Measurements from ENCODE around the gene ZNF45.
"Not testable (repeated sequence)": the region's sequence is repeated elsewhere in the genome, so short reads cannot be mapped to it uniquely, and the experiment has no call there.

ZNF45 gene

DNA sequence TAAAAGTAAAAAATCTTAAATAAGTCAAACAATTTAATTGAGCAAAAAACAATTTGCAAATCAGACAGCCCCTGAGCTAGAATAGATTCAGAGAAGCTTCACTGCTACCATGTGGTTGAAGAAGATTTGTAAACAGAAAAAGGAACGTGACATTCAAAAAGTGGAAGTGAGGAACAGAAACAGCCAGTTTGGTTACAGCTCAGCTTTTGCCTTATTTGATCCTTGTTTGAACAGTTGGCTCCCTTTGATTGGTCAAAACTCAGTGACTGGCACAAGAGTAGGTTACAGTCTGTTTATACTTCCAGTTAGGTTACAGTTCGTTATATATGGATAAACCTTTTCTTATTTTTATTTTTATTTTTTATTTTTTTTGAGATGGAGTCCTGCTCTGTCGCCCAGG lies 21.7 kb upstream of the ZNF45 start:
- no peak for ATAC-seq
- no peak for TF ChIP-seq BACH2 (CRISPR knock-in tag; IDR thresholded peaks at IDR 0.05; ENCODE audit: borderline replicate concordance)
- no peak for TF ChIP-seq OSR1 (CRISPR knock-in tag; IDR thresholded peaks at IDR 0.05)
- TF ChIP-seq CSDC2 (CRISPR knock-in tag; IDR thresholded peaks at IDR 0.05), result no peak
- TF ChIP-seq GLIS3 (CRISPR knock-in tag; IDR thresholded peaks at IDR 0.05), result no peak
- TF ChIP-seq POU6F1 (CRISPR knock-in tag; IDR thresholded peaks at IDR 0.05; ENCODE audit: borderline replicate concordance, low read depth), result no peak
- TF ChIP-seq TCF4 (CRISPR knock-in tag; IDR thresholded peaks at IDR 0.05; ENCODE audit: borderline replicate concordance), result no peak
- no peak for TF ChIP-seq ARNTL (CRISPR knock-in tag; IDR thresholded peaks at IDR 0.05; ENCODE audit: borderline replicate concordance, low read depth)
- no peak for TF ChIP-seq PPARA (CRISPR knock-in tag; IDR thresholded peaks at IDR 0.05; ENCODE audit: borderline replicate concordance)
- TF ChIP-seq TOX (CRISPR knock-in tag; IDR thresholded peaks at IDR 0.05; ENCODE audit: borderline replicate concordance), result no peak
- no peak for TF ChIP-seq ISL1 (CRISPR knock-in tag; IDR thresholded peaks at IDR 0.05)
- TF ChIP-seq ESRRG (CRISPR knock-in tag; IDR thresholded peaks at IDR 0.05), result no peak
- TF ChIP-seq RARB (CRISPR knock-in tag; IDR thresholded peaks at IDR 0.05), result no peak
- TF ChIP-seq ZFP30 (CRISPR knock-in tag; IDR thresholded peaks at IDR 0.05), result no peak
- no peak for TF ChIP-seq ZNF70 (CRISPR knock-in tag; IDR thresholded peaks at IDR 0.05)
- TF ChIP-seq SNAI2 (CRISPR knock-in tag; IDR thresholded peaks at IDR 0.05), result no peak
- TF ChIP-seq, protein P1, sequence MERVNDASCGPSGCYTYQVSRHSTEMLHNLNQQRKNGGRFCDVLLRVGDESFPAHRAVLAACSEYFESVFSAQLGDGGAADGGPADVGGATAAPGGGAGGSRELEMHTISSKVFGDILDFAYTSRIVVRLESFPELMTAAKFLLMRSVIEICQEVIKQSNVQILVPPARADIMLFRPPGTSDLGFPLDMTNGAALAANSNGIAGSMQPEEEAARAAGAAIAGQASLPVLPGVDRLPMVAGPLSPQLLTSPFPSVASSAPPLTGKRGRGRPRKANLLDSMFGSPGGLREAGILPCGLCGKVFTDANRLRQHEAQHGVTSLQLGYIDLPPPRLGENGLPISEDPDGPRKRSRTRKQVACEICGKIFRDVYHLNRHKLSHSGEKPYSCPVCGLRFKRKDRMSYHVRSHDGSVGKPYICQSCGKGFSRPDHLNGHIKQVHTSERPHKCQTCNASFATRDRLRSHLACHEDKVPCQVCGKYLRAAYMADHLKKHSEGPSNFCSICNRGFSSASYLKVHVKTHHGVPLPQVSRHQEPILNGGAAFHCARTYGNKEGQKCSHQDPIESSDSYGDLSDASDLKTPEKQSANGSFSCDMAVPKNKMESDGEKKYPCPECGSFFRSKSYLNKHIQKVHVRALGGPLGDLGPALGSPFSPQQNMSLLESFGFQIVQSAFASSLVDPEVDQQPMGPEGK (CRISPR knock-in tag; IDR thresholded peaks at IDR 0.05; ENCODE audit: borderline replicate concordance), result no peak
- TF ChIP-seq, protein P2, sequence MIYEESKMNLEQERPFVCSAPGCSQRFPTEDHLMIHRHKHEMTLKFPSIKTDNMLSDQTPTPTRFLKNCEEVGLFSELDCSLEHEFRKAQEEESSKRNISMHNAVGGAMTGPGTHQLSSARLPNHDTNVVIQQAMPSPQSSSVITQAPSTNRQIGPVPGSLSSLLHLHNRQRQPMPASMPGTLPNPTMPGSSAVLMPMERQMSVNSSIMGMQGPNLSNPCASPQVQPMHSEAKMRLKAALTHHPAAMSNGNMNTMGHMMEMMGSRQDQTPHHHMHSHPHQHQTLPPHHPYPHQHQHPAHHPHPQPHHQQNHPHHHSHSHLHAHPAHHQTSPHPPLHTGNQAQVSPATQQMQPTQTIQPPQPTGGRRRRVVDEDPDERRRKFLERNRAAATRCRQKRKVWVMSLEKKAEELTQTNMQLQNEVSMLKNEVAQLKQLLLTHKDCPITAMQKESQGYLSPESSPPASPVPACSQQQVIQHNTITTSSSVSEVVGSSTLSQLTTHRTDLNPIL (CRISPR knock-in tag; IDR thresholded peaks at IDR 0.05; ENCODE audit: low read depth), result no peak
- TF ChIP-seq, protein P3, sequence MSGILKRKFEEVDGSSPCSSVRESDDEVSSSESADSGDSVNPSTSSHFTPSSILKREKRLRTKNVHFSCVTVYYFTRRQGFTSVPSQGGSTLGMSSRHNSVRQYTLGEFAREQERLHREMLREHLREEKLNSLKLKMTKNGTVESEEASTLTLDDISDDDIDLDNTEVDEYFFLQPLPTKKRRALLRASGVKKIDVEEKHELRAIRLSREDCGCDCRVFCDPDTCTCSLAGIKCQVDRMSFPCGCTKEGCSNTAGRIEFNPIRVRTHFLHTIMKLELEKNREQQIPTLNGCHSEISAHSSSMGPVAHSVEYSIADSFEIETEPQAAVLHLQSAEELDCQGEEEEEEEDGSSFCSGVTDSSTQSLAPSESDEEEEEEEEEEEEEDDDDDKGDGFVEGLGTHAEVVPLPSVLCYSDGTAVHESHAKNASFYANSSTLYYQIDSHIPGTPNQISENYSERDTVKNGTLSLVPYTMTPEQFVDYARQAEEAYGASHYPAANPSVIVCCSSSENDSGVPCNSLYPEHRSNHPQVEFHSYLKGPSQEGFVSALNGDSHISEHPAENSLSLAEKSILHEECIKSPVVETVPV (CRISPR knock-in tag; IDR thresholded peaks at IDR 0.05), result no peak
- TF ChIP-seq, protein P4, sequence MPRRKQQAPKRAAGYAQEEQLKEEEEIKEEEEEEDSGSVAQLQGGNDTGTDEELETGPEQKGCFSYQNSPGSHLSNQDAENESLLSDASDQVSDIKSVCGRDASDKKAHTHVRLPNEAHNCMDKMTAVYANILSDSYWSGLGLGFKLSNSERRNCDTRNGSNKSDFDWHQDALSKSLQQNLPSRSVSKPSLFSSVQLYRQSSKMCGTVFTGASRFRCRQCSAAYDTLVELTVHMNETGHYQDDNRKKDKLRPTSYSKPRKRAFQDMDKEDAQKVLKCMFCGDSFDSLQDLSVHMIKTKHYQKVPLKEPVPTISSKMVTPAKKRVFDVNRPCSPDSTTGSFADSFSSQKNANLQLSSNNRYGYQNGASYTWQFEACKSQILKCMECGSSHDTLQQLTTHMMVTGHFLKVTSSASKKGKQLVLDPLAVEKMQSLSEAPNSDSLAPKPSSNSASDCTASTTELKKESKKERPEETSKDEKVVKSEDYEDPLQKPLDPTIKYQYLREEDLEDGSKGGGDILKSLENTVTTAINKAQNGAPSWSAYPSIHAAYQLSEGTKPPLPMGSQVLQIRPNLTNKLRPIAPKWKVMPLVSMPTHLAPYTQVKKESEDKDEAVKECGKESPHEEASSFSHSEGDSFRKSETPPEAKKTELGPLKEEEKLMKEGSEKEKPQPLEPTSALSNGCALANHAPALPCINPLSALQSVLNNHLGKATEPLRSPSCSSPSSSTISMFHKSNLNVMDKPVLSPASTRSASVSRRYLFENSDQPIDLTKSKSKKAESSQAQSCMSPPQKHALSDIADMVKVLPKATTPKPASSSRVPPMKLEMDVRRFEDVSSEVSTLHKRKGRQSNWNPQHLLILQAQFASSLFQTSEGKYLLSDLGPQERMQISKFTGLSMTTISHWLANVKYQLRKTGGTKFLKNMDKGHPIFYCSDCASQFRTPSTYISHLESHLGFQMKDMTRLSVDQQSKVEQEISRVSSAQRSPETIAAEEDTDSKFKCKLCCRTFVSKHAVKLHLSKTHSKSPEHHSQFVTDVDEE (CRISPR knock-in tag; IDR thresholded peaks at IDR 0.05), result no peak

- TF ChIP-seq, protein P2 (CRISPR knock-in tag; IDR thresholded peaks at IDR 0.05; ENCODE audit: low read depth), result no peak
- no peak for TF ChIP-seq CSDC2 (CRISPR knock-in tag; IDR thresholded peaks at IDR 0.05)
- no peak for TF ChIP-seq ISL1 (CRISPR knock-in tag; IDR thresholded peaks at IDR 0.05)
- TF ChIP-seq ZFP3 (CRISPR knock-in tag; IDR thresholded peaks at IDR 0.05), result no peak
- TF ChIP-seq PPARA (CRISPR knock-in tag; IDR thresholded peaks at IDR 0.05; ENCODE audit: borderline replicate concordance), result no peak
- TF ChIP-seq ZFP30 (CRISPR knock-in tag; IDR thresholded peaks at IDR 0.05), result no peak
Observed at GRCh38 chr19:43950834-43951645, 16.0 kb upstream of the ZNF45 start, which contains the start of gene ZNF221. Gene ZNF221 (plus strand): TSS chr19:43951228. CDS start chr19:43962727, 11,499 bp downstream.

DNA sequence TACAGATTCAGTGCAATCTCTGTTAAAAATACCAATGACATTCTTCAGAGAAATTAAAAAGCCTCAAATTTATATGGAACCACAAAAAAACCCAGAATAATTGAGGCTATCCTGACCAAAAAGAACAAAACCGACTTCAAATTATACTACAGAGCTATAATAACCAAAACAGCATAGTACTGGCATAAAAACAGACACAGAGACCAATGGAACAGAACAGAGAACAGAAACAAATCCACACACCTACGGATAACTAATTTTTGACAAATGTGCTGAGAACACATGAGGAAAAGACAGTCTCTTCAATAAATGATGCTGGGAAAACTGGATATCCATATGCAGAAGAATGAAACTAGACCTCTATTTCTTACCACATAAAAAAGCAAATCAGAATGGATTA lies 14.7 kb upstream of the ZNF45 start:
- ATAC-seq, result not testable (repeated sequence)

More at GRCh38 chr19:43950834-43951645, 16.0 kb upstream of the ZNF45 start, which contains the start of gene ZNF221:
- peak; percentile 100 for ATAC-seq

- not testable (repeated sequence) for ATAC-seq
Observed at GRCh38 chr19:43947412-43947811, 12.3 kb upstream of the ZNF45 start.
